Activated effector memory CD4-positive, alpha-beta T cell treated with anti-CD3 and anti-CD28 coated beads, Interleukin-2, amount 50 U/mL, for 16 hours (primary cell): ENCODE data around the gene ZIM2.

Experiments used
- DNase-seq: peaks from one replicate; pipeline ENCODE4 v3.0.0-alpha.2; 2020

Gene ZIM2

DNA sequence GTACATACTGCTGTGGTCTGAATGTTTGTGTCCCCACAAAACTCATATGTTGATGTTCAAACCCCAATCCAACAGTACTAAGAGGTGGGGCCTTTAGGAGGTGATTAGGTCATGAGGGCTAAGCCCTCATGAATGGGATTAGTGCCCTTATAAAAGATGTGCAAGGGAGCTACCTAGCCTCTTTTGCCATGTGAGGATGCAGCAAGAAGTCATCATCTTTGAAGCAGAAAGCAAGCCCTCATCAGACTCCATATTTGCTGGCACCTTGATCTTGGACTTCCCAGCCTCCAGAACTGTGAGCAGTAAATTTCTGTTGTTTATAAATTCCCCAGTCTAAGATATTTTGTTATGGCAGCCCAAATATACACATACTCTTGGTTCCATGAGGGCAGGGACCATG is 33.9 kb downstream of the ZIM2 start:
- DNase-seq, result no peak

DNA sequence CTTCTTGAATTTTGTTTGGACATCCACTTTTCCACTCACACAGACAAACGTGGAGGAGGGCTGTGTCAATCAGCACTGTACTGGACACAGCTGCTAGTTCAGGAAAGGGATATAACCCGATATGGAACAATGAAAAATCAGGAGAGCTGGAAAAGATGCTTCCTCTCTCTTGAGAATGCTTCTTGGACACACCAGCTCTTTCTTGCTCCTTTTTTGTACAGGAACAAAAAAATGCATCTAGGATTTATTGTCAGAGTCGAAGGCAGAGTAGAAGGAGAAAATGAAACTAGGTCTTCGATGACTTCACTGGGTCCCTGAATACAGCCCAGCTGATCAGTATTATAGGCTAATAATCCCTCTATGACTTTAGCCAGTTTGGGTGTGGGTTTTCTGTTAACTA is 62.2 kb downstream of the ZIM2 start:
- DNase-seq, result no peak

DNA sequence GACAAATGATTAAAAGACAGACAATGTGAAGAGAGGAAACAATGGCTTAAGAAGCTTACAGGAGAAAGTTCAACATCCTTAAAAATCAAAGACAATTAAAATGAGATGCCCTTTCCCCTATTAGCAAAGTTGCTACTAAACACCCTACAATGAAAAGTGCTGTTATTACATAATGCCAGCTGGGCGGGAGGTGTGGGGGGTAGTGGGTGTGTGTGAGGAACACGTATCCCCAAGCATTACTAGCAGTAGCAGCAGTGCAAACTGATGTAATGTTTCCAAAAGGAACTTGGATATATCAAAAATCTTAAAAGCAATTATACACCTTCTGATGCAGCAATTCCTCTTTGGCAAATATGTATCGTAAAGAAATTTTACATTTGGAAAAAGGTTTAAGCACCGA is 70.9 kb downstream of the ZIM2 start:
- DNase-seq, result no peak

DNA sequence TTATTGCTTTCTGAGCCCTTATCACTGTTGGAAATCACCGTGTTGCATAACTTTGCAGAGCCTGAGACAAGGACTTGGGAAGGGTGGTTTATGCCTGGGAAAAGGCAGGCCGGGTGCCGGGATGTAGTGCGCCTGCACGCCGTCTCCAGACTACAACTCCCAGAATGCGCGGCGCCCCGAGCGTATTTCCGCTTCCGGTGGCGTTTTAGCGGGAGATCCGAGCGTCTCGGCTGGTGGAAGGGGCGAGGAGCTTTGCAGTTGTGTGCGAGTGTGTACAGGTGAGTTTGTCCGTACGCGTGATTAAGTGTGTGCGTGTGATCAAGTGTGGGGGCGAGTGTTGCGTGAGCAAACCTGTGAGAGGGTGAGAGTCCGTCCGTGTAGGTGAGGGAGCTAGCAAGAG is 75.4 kb downstream of the ZIM2 start:
- DNase-seq, result no peak

DNA sequence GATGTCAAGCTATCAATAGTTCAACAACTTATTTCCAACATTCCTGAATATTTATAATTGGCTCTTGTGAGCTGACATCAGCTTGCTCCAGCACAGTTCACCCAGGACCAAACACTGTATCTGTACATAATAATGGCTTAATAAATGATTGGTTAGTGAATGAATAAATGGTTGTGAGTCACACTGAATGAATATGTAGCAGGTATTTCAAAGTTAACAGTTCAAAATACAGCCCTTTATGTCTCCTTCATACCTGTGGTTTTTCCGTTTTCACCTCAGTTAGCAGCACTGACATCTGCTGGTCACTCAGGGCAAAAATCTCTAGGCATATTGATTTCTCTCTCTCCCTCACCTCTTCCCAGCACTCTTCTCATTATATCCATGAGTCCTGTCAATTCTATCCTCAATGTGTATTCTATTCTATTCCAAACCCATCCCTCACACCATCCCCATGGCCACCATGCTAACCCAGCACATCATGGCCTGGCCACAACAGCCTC is 76.3 kb downstream of the ZIM2 start:
- no peak for DNase-seq

DNA sequence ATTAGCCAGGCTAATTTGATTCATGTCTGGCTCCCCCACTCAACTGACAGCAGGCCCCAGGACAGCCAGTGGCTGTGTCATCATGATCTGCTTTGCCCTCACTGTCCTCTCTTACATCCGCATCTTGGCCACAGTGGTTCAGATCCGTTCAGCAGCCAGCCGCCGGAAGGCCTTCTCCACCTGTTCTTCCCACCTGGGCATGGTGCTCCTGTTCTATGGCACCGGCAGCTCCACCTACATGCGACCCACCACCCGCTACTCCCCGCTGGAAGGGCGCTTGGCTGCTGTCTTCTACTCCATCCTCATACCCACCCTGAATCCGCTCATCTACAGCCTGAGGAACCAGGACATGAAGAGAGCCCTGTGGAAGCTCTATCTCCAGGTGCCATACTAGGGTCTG is 79.7 kb downstream of the ZIM2 start:
- DNase-seq, result no peak

DNA sequence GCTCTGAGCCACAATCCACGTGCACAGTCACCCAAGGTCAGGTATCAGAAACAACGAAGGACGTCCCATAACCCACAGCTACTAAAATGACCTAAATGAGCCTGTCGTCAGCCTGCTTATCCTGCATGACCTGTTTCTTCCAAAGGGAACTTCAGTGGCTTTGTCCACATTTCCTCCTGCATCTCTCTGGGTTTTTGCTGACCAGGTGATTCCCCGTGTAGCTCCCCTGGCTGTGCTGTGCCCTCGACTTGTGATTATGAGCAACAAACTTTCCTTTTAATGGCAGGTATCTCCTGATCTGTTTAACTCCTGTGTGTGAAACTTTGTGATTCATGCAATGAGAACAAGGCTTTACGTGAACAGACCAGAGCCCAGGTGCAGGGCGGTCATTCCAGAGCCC is 81.0 kb downstream of the ZIM2 start:
- no peak for DNase-seq

DNA sequence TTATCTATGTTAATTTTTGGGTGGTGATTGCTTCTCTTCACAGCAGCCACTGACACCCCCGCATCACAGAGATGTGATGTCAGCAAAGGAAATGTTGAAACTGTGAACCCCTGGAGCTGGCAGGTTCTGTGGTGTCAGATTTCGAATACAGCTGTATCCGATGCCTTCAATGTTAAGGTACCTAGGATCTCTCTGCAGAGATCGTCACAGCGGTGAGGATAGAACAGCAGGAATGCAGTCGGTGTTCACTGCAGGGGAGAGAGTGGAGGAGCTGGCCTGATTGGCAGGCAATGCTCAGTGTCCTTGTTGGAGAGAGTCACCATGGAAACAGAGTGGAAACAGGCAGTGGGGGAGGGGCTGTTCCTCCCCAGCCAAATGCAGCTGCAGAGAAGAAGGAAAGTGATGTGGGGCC is 89.4 kb downstream of the ZIM2 start:
- no peak for DNase-seq

DNA sequence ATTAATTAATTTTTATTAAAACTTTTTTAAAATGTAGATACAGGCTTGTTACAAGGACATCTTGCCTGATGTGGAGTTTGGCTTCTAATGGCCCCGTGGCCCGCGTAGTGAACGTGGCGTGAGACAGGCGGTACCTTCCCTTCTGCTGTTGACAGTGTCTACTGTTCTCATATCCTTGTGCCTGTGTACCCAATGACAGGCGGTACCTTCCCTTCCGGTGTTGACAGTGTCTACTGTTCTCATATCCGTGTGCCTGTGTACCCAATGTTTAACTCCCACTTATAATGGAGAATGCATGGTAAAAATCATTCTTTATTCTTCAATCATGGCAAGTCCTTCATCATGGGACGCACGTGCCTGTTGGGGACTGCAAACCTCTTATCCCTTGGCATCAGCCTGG is 89.9 kb downstream of the ZIM2 start:
- DNase-seq, result no peak

DNA sequence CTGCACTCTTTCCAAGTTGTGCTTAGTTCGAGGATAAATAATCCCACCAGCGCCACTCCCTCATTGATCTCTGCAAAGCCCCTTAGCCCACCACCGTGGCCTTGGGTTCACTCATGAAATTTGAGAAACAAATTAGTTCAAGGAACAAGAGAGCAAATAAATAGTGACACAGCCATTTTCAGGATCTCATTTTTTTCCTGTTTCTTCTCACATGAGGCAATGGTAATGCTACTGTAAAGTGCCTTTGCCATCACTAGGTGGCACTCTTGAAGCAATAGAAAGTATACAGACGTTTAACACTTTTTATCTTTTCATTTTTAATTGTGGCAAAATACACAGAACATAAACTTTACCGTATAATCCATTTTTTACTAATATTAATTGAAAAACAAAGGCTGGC is 92.1 kb downstream of the ZIM2 start:
- DNase-seq, result no peak

DNA sequence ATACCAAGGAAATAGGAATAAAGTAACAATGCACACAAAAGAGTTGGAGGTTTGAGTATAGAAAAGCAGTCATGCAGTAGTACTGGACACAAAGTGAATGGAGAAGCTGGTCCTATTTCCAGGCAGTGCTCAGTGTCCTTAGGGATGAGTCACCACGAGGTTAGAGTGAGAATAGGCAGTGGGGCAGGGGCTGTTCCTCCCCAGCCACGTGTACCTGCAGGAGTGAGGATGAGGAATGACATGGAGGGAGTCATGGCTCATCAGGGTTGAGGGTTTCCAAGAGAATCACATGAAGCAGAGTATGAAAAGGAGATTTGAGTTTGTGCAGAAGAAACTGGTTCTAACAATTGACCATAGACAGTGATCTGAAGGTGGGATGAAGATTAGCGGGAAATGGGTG is 94.2 kb downstream of the ZIM2 start:
- no peak for DNase-seq

DNA sequence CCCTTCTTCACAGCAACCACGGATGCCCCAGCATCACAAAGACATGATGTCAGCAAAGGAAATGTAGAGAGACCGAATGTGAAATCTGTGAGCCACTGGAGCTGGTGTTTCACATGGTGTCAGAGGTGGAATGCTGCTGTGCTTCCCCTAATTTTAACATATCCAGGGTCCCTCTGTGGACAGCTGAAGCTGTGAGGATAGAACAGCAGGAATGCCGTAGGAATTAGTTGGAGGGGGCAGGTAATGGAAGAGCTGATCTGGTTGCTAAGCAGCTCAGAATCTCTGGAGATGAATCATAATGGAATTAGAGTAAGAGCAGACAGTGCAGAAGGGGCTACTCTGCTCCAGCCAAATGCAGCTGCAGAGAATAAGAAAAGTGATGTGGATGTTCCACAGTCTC is 100.0 kb downstream of the ZIM2 start:
- no peak for DNase-seq

DNA sequence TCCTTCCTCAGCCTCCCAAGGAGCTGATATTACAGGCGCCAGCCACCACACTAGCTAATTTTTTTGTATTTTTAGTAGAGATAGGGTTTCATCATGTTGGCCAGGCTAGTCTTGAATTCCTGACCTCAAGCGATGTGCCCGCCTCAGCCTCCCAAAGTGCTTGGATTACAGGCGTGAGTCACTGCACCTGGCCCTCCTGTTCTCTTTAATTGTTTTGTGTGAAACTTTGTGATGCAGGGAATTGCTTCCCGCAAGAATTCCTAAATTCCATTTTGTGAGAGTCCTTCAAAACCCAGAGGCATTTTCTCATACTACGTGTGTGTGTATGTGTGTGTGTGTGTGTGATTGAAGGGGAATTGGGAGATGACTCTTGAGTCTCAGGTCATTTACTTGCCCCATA is 104.0 kb downstream of the ZIM2 start:
- DNase-seq, result no peak

DNA sequence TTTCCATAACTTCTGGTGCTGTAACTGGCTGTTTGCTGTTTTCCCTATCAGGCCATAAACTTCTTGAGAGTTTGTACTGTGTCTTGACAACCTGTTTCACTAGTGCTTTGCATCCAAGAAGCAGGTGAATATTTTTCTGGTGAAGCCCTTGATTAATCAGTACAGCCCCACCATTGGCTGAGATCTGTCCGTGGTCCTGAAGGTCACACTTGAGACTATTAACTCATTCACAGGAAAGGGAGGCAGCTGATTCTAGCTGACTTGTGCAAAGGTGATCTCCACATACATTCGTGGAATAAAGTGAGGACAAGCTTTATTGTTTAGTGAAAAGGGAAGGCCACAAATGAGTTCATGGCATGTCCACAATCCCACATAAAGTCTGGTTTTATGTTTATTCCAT is 107.5 kb downstream of the ZIM2 start:
- DNase-seq, result no peak

DNA sequence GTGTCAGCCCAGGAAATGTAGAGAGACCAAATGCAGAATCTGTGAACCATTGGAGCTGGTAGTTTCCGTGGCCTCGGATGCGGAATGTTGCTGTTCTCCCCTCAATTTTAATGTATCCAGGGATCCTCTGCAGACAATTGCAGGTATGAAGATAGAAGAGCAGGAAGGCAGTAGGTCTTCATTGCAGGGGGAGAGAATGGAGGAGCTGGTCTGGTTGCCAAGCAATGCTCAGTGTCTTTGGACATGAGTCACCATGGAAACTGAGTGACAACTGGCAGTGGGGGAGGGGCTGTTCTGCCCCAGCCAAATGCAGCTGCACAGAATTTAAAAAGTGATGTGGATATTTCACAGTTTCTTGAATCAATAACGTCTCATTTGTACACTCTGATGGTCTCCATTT is 112.8 kb downstream of the ZIM2 start:
- DNase-seq, result no peak

DNA sequence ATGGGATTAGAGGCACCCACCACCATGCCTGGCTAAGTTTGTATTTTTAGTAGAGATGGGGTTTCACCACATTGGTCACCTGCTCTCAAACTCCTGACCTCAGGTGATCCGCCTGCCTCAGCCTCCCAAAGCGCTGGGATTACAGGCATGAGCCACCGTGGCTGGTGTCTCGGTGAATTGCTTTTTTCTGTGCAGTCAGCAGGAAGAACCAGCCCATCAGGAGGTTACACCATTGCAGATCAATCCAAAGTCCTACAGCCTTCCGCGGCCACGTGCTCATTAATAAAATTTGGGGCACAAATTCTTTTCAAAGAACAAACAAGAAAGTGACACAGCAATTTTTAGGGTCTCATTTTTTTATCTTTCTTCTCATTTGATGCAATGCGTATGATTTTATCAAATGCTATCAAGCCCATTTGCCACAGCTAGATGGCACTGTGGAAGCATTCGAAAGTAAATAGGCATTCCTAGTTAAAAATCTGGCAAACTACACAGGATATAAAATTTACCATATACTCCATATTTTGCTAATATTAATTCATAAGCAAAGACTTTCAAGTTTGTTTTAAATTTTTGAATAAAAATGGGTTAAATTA is 114.6 kb downstream of the ZIM2 start:
- DNase-seq, result no peak
